C4-2B (cell line): ENCODE data around the gene ATP2B3.

Experiments
- ZFX ChIP-seq: fragments of 450-650 bp; IDR thresholded peaks from 2 replicates; pipeline ENCODE4 v1.6.1; 2017
- TF ChIP-seq, protein P1 (sequence below): fragments of 450-650 bp; conservative IDR thresholded peaks from 2 replicates; pipeline ENCODE4 v1.5.1; 2017; ENCODE audit warnings: mild to moderate bottlenecking

DNA sequence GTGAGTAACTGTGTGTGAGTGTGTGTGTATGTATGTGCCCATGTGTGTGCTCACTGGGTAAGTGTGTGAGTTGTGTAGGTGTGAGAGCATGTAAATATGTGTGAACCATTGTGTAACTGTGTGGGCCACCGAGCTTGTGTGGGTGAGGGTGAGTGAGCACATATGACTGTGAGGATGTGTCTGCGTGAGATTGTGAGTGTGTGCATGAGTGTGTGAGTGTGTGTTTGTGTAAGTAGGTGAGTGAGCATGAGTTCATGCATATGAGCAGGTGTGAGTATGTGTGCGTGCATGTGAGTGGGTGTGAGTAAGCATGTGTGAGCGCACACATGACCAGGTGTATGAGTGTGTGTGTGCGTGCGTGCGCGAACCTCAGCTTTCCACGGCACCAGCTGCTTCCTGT lies 1.4 kb upstream of the ATP2B3 start:
- no peak for TF ChIP-seq ZFX
- TF ChIP-seq, protein P1, sequence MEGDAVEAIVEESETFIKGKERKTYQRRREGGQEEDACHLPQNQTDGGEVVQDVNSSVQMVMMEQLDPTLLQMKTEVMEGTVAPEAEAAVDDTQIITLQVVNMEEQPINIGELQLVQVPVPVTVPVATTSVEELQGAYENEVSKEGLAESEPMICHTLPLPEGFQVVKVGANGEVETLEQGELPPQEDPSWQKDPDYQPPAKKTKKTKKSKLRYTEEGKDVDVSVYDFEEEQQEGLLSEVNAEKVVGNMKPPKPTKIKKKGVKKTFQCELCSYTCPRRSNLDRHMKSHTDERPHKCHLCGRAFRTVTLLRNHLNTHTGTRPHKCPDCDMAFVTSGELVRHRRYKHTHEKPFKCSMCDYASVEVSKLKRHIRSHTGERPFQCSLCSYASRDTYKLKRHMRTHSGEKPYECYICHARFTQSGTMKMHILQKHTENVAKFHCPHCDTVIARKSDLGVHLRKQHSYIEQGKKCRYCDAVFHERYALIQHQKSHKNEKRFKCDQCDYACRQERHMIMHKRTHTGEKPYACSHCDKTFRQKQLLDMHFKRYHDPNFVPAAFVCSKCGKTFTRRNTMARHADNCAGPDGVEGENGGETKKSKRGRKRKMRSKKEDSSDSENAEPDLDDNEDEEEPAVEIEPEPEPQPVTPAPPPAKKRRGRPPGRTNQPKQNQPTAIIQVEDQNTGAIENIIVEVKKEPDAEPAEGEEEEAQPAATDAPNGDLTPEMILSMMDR, result no peak
